Measurements from ENCODE around the gene ATP1A3. TPM values are rescaled to one million over a fixed set of nuclear protein-coding genes. Genes with fewer than 3 reads are reported as not detected.

The ATP1A3 gene
- total RNA-seq, 4 donors from 2014 or later: 0.35 to 1.3 (median 0.81) TPM

DNA sequence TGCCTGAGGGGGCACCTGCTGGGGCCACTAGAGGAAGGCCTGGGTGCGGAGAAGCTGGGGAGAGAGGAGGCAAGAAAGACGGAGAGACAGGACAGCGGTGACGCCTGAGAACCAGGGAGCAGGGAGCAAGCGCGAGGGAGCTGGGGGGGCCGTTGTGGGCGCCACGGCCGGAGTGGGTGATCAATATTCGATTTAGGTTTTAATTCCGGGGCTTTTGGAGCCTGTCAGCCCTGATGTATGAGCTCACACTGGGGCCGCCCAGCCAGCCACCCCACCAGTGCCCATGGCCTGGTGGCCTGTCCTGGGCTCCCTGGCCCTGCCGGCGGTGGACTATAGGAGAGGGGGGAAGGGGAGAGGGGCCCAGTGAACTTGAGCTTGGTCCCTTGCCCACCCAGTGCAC is 57.1 kb downstream of the ATP1A3 start:
- Histone ChIP-seq H3K4me1 (peaks cover 0 to 32% (median 13%) of the 10 kb centered on the region in 4 donors), H3K27me3 (peaks cover 0 to 22% of the 10 kb centered on the region in 2 donors), H3K4me3 (no peak overlapping the region), H3K27ac (peak overlapping the region in 1 of 4 donors; percentile 65), H3K36me3 (no peaks in the 10 kb centered on the region), H3K9me3 (no peaks in the 10 kb centered on the region)
- DNase-seq: no peak
- no peak for TF ChIP-seq POLR2A (IDR thresholded peaks at IDR 0.05)
- TF ChIP-seq, protein P1, sequence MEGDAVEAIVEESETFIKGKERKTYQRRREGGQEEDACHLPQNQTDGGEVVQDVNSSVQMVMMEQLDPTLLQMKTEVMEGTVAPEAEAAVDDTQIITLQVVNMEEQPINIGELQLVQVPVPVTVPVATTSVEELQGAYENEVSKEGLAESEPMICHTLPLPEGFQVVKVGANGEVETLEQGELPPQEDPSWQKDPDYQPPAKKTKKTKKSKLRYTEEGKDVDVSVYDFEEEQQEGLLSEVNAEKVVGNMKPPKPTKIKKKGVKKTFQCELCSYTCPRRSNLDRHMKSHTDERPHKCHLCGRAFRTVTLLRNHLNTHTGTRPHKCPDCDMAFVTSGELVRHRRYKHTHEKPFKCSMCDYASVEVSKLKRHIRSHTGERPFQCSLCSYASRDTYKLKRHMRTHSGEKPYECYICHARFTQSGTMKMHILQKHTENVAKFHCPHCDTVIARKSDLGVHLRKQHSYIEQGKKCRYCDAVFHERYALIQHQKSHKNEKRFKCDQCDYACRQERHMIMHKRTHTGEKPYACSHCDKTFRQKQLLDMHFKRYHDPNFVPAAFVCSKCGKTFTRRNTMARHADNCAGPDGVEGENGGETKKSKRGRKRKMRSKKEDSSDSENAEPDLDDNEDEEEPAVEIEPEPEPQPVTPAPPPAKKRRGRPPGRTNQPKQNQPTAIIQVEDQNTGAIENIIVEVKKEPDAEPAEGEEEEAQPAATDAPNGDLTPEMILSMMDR (IDR thresholded peaks at IDR 0.05): no peak

DNA sequence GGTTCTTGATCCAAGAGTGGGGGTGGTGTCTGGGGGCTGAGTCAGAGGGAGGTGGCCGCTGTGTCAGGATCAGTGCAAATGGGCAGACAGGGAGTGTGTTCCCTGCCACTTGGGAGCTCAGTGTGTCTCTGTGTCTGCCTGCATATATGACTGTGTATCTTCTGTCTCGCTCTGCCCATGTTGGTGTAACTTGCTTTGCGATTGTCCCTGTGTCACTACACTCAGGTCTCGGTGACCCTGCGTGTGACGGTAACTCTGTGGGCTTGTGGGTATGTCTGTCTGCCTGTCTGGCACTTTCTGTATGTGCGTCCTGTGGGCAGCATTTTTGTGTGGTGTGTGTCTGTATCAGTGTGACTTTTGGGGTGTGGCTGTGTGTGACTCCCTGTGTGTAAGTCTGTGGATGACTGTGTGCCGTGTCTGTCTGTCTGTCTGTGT is 57.6 kb downstream of the ATP1A3 start:
- peaks cover 0 to 25% of the 10 kb centered on the region in 2 donors for H3K27me3 ChIP-seq
- TF ChIP-seq, protein P1 (IDR thresholded peaks at IDR 0.05): no peak
- TF ChIP-seq POLR2A (IDR thresholded peaks at IDR 0.05): no peak

DNA sequence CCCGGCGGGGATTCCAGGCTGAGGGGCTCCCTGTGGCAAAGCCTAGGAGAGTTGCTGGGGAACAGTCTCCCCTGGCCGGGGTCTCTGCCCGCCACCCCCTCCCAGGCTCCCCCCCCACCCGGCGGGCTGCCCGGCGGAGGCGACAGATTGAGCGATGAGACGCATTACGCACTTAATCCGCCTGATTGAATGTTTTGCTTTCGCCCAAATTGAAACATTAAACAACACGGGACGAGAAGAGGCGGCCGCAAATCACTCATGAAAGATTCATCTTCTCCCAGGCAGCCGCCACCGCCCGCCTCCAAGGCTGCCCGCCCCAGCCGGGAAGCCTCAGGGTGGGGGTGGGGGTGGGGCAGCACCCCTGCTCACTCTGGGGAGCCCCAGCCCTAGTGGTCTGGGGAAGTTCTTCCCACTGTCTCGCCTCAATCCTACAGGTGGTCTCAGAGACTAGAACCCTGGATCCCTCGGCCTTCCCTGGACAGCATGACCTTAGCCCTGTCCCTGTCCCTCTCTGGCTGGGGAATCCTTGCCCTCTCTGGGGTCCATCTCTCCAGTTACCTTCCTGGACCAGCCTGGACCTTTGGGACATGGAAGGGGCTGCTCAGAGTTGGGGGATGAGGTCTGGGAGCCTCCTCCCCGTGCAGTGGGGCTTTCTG is 58.1 kb downstream of the ATP1A3 start:
- TF ChIP-seq POLR2A (IDR thresholded peaks at IDR 0.05): no peak
- TF ChIP-seq, protein P1 (IDR thresholded peaks at IDR 0.05): no peak
- no peaks in the 10 kb centered on the region for H3K9me3 ChIP-seq
- H3K27ac ChIP-seq: no peak overlapping the region
- DNase-seq: no peak
- no peaks in the 10 kb centered on the region for H3K36me3 ChIP-seq
- H3K27me3 ChIP-seq: peaks cover 0 to 29% of the 10 kb centered on the region in 2 donors
- peaks cover 0 to 27% (median 7%) of the 10 kb centered on the region in 4 donors for H3K4me1 ChIP-seq
- no peak overlapping the region for H3K4me3 ChIP-seq

More for the DNA sequence above, 57.6 kb downstream of the ATP1A3 start:
- DNase-seq: no peak
- Histone ChIP-seq H3K9me3 (no peaks in the 10 kb centered on the region), H3K4me3 (no peak overlapping the region), H3K4me1 (peaks cover 0 to 32% (median 12%) of the 10 kb centered on the region in 4 donors), H3K27ac (no peak overlapping the region), H3K36me3 (no peaks in the 10 kb centered on the region)

DNA sequence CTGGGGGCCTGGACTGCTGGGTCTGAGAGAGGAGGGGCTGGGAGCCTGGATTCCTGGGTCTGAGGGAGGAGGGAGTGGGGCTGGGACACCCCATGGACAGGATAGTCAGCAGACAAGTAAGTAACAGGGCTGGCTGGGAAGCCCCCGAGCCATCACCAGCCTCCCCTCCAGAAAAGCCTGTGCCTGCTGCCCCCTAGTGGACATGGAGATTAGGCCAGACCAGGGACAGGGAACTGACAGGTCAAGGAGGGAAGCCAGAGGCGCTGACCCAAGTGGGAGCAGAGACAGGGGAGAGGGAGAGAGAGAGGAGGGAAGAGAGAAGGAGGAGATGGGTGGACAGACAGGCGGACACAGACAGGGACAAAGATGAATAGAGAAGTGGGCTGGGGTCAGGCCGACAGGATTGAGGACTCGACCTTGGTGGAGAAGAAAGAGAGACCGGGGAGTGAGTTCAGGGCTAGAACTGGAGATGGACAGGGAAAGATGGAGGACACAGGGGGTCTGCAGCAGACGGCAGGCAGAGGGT is 59.1 kb downstream of the ATP1A3 start:
- DNase-seq: peak; percentile 78 to 90 (median 85)

DNA sequence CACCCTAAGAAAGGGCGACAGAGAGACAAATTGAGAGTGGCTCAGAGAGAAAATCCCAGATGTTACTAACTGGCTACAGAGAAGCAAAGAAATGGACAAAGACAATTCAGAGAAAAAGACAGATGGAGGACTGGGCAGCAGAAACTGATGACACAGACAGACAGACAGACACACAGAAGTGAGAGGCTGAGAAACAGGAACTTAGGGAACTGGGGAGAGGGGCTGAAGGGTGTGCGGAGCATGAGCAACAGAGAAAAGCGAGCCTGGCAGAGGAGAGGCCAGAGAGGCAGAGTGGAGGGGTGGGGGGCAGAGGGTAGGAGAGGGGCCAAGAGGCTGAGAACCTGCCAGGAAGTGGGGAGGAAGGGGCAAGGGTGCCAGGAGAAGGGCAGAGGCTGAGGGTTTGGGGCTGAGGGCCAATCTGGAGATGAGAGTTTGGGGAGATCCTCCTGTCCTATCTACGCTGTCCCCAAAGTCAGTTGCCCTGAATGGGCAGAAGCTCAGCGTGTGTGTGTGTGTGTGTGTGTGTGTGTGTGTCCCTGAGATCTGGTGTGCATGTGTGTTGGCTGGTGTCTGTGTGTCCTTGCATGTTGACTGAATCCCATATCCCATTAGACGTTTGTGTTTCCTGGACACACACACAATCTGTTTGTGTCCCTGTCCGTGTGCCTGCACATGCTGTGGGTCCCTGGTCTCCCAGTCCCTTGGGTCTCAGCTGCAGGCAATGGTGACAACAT is 60.2 kb downstream of the ATP1A3 start:
- DNase-seq: no peak
- no peak overlapping the region for H3K27ac ChIP-seq
- TF ChIP-seq, protein P1 (IDR thresholded peaks at IDR 0.05): no peak
- TF ChIP-seq POLR2A (IDR thresholded peaks at IDR 0.05): no peak
- H3K4me3 ChIP-seq: no peak overlapping the region
- no peaks in the 10 kb centered on the region for H3K36me3 ChIP-seq
- H3K9me3 ChIP-seq: no peaks in the 10 kb centered on the region
- H3K4me1 ChIP-seq: peaks cover 0 to 23% (median 13%) of the 10 kb centered on the region in 4 donors
- H3K27me3 ChIP-seq: peaks cover 0 to 24% of the 10 kb centered on the region in 2 donors

More for the DNA sequence above, 59.1 kb downstream of the ATP1A3 start:
- no peak overlapping the region for H3K4me3 ChIP-seq
- H3K4me1 ChIP-seq: peaks cover 0 to 17% (median 6%) of the 10 kb centered on the region in 4 donors
- no peak overlapping the region for H3K27ac ChIP-seq
- peaks cover 0 to 21% of the 10 kb centered on the region in 2 donors for H3K27me3 ChIP-seq
- no peaks in the 10 kb centered on the region for H3K36me3 ChIP-seq
- no peaks in the 10 kb centered on the region for H3K9me3 ChIP-seq
- TF ChIP-seq, protein P1 (IDR thresholded peaks at IDR 0.05): peak; percentile 67 to 89 (median 80)
- TF ChIP-seq POLR2A (IDR thresholded peaks at IDR 0.05): no peak

Data from Peyer's patch (tissue), 4 donors.